GM15510 (cell line): ENCODE results near the gene RALGPS2.

Experiments used
- POLR2A ChIP-seq: IDR thresholded peaks from 3 replicates; pipeline ENCODE4 v1.6.1; 2011; ENCODE audit warnings: borderline replicate concordance; ENCODE audit not compliant: insufficient read length; ENCODE audit errors: extremely low read depth

The RALGPS2 gene

DNA sequence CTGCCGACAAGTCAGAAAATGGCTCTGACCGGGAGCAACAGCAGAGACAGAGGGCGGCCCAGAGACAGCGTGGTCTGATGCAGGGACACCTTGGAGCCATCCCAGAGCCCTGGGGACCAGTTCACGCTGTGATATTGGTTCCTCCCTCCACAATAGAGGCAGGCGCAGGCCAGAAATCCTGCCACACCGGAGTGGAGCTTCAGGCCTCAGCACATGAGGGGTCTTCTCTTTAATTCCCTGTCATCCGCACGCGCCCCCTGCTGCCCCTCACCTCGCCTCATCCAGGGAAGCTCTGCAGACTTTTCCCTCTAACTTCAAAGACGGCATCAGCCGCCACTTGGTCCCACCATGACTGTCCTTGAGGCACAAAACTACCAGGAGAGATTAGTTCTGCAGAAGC lies 221.4 kb downstream of the RALGPS2 start:
- no peak for TF ChIP-seq POLR2A

DNA sequence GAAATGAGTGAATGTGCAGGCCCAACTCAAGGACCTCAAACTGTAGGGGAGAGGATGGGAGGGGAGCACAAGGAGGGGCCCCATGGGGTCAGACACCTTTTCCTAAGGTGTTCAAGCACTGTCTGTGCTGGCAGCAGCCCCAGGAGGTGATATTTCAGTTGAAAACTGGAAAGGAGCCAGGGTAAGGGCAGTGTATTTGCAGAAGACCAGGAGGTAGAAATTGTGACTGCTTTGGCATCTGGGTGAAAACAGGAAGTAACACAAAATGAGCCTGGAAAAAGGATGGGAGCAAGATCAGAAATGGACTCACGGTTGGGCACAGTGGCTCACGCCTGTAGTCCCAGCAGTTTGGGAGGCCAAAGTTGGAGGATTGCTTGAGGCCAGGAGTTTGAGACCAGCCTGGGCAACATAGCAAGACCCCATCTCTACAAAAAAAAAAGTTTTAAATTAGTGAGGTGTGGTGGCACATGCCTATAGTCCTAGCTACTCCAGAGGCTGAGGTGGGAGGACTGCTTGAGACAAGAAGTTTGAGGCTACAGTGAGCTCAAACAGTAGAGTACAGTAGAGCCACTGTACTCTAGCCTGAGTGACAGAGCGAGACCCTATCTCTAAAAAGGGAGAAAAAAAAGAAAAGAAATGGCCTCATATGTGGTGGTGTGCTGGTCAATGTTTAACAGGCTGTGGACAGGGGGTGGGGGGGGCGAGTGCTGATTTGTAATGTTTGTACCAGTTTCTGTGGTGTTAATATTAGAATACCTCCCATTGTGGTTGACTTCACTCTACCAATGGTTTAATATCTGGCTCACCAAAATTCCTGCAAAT lies 222.0 kb downstream of the RALGPS2 start:
- TF ChIP-seq POLR2A = no peak

GRCh38 chr1:178947677-178947981 lies 222.6 kb downstream of the RALGPS2 start:
- no peak for TF ChIP-seq POLR2A

GRCh38 chr1:178948676-178949075 lies 223.6 kb downstream of the RALGPS2 start:
- TF ChIP-seq POLR2A = no peak

DNA sequence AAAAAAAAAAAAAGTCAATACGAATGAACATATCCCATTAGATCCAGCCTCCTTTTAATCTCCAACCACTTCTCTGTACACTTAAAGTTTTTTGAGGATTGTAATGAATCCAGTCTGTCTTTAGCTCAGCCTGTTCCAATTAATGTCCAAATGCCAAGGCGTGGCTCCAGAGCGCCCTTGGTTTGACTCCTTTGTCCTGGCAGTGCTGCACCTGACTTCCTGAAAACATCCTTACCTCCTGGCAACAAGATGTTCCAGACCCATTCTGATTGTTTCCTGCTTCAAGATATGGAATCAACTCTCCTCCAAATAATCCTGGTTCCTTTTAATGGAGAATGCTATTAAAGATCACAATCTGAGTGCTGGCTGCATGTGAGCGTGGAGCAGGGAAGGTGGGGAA lies 226.6 kb downstream of the RALGPS2 start:
- no peak for TF ChIP-seq POLR2A

- TF ChIP-seq POLR2A = no peak
Measured at GRCh38 chr1:178953034-178953433, 228.0 kb downstream of the RALGPS2 start.

- no peak for TF ChIP-seq POLR2A
Measured at GRCh38 chr1:178953538-178954324, 228.7 kb downstream of the RALGPS2 start.

DNA sequence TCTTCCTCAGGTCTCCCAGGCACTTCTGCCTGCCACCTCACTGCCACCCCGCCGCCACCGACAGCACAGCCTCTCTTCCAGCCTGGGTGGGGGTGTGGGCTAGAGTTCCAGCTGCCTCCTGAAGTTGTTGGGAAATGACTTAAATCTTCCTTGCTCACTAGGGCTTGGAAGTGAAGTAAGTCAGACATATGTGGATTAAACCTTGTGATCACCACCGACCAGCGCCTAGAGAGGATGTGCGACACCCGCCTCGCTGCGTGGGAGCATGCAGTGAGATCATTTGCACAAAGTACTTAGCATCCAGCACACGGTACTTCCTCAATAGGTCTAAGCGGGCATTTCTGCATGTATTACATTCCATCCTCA lies 229.3 kb downstream of the RALGPS2 start:
- TF ChIP-seq POLR2A = no peak

DNA sequence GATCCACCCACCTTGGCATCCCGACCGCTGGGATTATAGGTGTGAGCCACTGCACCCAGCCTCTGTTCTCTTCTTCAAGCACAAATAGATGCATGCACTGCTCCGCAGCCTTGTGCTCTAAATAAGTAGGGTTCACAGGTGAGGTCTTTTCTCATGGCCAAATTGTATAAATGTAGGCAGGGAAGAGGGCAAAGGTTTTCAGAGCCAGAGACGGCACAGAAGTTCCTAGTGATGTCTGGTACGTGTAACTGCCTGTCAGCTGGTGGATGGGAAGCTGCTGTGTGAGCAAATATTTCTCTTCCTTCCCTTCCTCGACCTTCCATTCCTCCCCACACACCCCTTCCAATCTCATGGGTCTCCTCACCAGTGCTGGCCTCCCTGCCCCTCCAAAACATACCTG lies 229.9 kb downstream of the RALGPS2 start:
- TF ChIP-seq POLR2A = no peak

DNA sequence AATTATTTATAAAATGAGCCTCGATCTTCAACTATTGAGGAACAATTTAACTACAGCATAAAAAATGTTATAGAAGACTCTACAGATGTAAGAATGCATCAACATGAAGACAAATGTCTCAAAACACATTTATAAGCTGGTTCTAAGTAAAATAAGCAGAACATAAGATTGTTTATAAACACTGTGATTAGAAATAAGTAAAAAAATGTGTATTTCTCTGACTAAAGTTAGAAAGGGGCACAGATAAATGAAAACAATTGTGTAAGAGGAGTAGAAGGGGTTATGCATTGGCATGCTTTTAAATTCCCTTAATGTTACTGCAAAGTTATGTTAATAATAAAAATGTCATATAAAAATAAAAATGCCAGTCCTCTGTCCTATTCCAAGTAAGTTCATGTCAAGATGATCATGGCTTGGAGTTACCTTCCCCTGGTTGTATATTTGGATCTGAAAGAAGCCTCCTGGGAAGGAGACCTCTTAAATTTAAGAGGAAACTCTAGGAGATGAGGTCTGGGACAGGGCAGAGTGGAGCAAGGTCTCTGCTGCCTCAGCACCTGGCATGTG lies 230.4 kb downstream of the RALGPS2 start:
- no peak for TF ChIP-seq POLR2A

GRCh38 chr1:178958491-178958890 lies 233.4 kb downstream of the RALGPS2 start:
- no peak for TF ChIP-seq POLR2A

DNA sequence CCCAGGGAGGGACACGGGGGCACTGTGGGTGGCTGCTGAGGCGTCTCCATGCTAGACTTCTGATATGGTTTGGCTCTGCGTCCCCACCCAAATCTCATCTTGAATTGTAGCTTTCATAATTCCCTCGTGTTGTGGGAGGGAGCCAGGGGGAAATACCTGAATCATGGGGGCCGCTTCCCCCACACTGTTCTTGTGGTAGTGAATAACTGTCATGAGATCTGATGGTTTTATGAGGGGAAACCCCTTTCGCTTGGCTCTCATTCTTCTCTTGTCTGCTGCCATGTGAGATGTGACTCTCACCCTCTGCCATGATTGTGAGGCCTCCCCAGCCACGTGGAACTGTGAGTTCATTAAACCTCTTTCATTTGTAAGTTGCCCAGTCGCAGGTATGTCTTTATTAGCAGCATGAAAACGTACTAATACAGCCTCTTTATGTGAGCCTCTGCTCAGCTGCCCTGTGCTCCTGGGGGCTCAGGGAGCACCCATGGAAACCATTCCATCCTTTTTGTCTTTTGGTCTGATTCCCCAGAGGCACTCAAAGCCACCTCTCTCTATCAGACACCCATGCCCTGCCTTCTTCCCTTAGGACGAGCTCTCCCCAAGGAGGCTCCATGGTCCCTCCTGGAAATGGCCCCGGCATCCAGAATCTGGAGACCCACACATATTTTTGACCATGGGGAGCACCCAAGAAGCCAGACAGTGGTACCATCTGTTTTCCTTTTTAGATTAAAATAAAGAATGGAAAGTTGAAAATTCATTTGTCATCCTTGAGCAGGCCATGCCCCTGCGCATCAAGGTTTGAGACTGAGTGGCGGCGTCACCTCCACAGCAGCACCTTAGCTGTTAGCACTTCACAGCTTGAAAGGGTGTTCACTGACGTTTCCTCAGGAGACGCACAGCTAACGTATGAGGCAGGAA lies 234.8 kb downstream of the RALGPS2 start:
- no peak for TF ChIP-seq POLR2A

- no peak for TF ChIP-seq POLR2A
Measured at GRCh38 chr1:178960482-178961240, 235.6 kb downstream of the RALGPS2 start.

DNA sequence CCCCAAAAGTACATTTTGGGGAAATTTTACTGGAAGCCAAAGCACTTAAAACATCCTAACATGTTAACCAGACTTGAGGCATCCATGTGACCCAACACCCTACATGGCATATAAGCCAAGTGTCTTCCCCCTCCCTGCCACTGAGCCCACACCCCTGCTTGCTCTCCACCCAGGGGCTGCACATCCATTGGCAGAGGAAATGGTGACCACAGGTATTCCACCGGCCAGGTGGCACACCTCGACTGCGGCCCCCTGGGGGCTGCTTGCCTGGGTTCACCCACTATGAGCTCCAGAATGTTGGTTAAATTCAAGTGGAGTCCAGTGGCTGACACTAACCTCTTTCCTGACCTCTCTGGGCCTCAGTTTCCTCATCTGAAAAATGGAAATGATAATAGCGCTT lies 236.3 kb downstream of the RALGPS2 start:
- TF ChIP-seq POLR2A = no peak

GRCh38 chr1:178961868-178962267 lies 236.8 kb downstream of the RALGPS2 start:
- TF ChIP-seq POLR2A = no peak
